Hematopoietic multipotent progenitor cell treated with erythropoietin and hydrocortisone succinate and interleukin-3 and kit ligand, for 8 days (in vitro differentiated cells): ENCODE data around the gene ABCC4.
A peak's percentile ranks its signal among the peaks of the same experiment; 100 is the strongest.

Source experiments
- DNase-seq: peaks from one replicate; pipeline ENCODE4 v3.0.0-alpha.2; 2015

Gene ABCC4

GRCh38 chr13:95258098-95258497 lies 43.2 kb downstream of the ABCC4 start:
- DNase-seq, result no peak

GRCh38 chr13:95256091-95256490 lies 45.2 kb downstream of the ABCC4 start:
- DNase-seq, result no peak

GRCh38 chr13:95255072-95255732 lies 46.0 kb downstream of the ABCC4 start:
- no peak for DNase-seq

- DNase-seq, result no peak
These were observed 46.9 kb downstream of the ABCC4 start for GRCh38 chr13:95254339-95254738.

GRCh38 chr13:95253033-95253432 lies 48.2 kb downstream of the ABCC4 start:
- DNase-seq, result no peak

GRCh38 chr13:95251641-95252040 lies 49.6 kb downstream of the ABCC4 start:
- DNase-seq, result no peak

- DNase-seq, result no peak
These were observed 50.3 kb downstream of the ABCC4 start for GRCh38 chr13:95250961-95251360.

GRCh38 chr13:95248953-95249352 lies 52.3 kb downstream of the ABCC4 start:
- DNase-seq, result no peak

- DNase-seq, result peak; percentile 85
These were observed 53.4 kb downstream of the ABCC4 start for GRCh38 chr13:95247852-95248251.

GRCh38 chr13:95247171-95247570 lies 54.1 kb downstream of the ABCC4 start:
- DNase-seq, result peak; percentile 37

- peak; percentile 37 for DNase-seq
These were observed 54.8 kb downstream of the ABCC4 start for GRCh38 chr13:95246292-95247082.

GRCh38 chr13:95245071-95245470 lies 56.2 kb downstream of the ABCC4 start:
- no peak for DNase-seq

- DNase-seq, result peak; percentile 82
These were observed 58.0 kb downstream of the ABCC4 start for GRCh38 chr13:95243207-95243606.

- peak; percentile 23 for DNase-seq
These were observed 59.9 kb downstream of the ABCC4 start for GRCh38 chr13:95241321-95241720.

GRCh38 chr13:95239283-95239682 lies 62.0 kb downstream of the ABCC4 start:
- peak; percentile 65 for DNase-seq

GRCh38 chr13:95237310-95237870 lies 63.9 kb downstream of the ABCC4 start:
- DNase-seq, result no peak

GRCh38 chr13:95236774-95237173 lies 64.5 kb downstream of the ABCC4 start:
- no peak for DNase-seq

- DNase-seq, result no peak
These were observed 65.3 kb downstream of the ABCC4 start for GRCh38 chr13:95235974-95236373.

GRCh38 chr13:95235199-95235756 lies 66.0 kb downstream of the ABCC4 start:
- no peak for DNase-seq

GRCh38 chr13:95234242-95234641 lies 67.0 kb downstream of the ABCC4 start:
- no peak for DNase-seq

GRCh38 chr13:95233026-95233635 lies 68.1 kb downstream of the ABCC4 start:
- DNase-seq, result no peak

GRCh38 chr13:95231393-95231792 lies 69.9 kb downstream of the ABCC4 start:
- no peak for DNase-seq

GRCh38 chr13:95229855-95230254 lies 71.4 kb downstream of the ABCC4 start:
- DNase-seq, result no peak
